Prostate gland (tissue), 2 donors: Measurements from ENCODE around the gene CFD. TPM values are rescaled to one million over a fixed set of nuclear protein-coding genes. Genes with fewer than 3 reads are reported as not detected.
"Not testable (repeated sequence)": the region's sequence is repeated elsewhere in the genome, so short reads cannot be mapped to it uniquely, and the experiment has no call there.

ENCODE experiments used
- DNase-seq: peaks from one replicate; pipeline ENCODE4 v3.0.0-alpha.2; 2019; ENCODE audit warnings: low spot score
- H3K27ac ChIP-seq, 2 donors: fragments of 200-600 bp; sonication (generic); 2 replicates each; pipeline ENCODE4 v1.5.1; 2017 to 2019
- H3K27me3 ChIP-seq: fragments of 200-600 bp; sonication (generic); replicated peaks from 2 replicates; pipeline ENCODE4 v1.5.1; 2019; ENCODE audit not compliant: insufficient read depth
- H3K36me3 ChIP-seq, 2 donors: fragments of 200-600 bp; sonication (generic); 1 replicate in 1 of 2; 2 replicates in 1 of 2; pipeline versions ENCODE4 v1.5.1 to v1.8.1; 2017 to 2019
- H3K4me1 ChIP-seq: fragments of 200-600 bp; sonication (generic); replicated peaks from 2 replicates; pipeline ENCODE4 v1.5.1; 2019
- H3K4me3 ChIP-seq, 2 donors: fragments of 200-600 bp; sonication (generic); 2 replicates each; pipeline ENCODE4 v1.5.1; 2017 to 2019
- H3K9me3 ChIP-seq: fragments of 200-600 bp; sonication (generic); 2 replicates; pipeline ENCODE4 v1.5.1; 2017
- POLR2A ChIP-seq: fragments of 450-650 bp; IDR thresholded peaks from one replicate; pipeline ENCODE4 v1.6.1; 2016; ENCODE audit warnings: antibody characterized with exemption, mild to moderate bottlenecking
- POLR2AphosphoS5 ChIP-seq: sonication (generic); formaldehyde crosslinking; IDR thresholded peaks from one replicate; pipeline ENCODE4 v1.6.1; 2017; ENCODE audit warnings: antibody characterized with exemption
- WGBS: methylation state at CpG from one replicate; pipeline ENCODE4 v1.1.5; 2018; 5-methylcytosine and 5-hydroxymethylcytosine counted together
- intact Hi-C: fragments of 100-400 bp; cut with DNase I; formaldehyde crosslinking; loops from one replicate; pipeline ENCODE4 v1.14.2; 2022
- total RNA-seq, 2 donors: library from RNA; depleted of rRNA; stranded (reverse); fragments of >200 nt; gene quantifications; one replicate each; pipeline ENCODE4 v1.1.0, GENCODE V29; 2016
- TF ChIP-seq, protein P1 (sequence below), 4 experiments: fragments of 200-600 bp in 2 of 4; fragments of 450-650 bp in 2 of 4; sonication (generic) in 2 of 4; IDR thresholded peaks; 1 replicate in 3 of 4; 2 replicates in 1 of 4; pipeline ENCODE4 v1.5.1; 2016 to 2019; ENCODE audit warnings: antibody characterized with exemption in 4 of 4, mild to moderate bottlenecking in 2 of 4, moderate library complexity in 2 of 4

The CFD gene
- total RNA-seq, 2 donors from 2014 or later = 92.2 to 167 TPM

DNA sequence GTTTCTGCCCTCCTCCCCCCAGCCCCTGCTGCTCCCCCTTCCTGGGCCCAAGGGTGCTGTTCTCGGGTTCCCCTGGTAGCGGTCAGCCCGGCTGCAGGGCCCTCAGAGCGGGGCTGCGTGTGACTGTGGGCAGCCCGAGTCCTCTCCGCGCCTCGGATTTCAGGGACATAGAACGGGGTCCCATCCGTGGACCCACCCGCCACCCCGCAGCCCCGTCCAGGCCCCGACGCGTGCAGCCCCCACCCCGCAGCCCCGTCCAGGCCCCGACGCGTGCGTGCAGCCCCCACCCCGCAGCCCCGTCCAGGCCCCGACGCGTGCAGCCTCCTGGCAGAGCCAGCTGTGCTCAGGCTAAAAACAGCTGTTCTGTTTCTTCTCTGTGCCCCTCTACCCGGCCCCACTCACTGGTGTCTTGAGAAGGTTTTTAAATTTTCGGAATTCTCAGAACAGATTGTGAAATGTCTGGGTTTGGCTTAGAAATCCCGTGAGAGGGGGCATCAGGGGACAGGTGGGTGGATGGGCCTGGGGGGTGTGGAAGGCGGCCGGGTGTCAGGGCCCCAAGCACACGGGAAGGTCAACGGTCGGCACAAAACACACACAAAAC, 24.2 kb upstream of the CFD start:
- intact Hi-C loops = no loop called here
- 60% methylated on average over 36 of the region's 36 CpGs for WGBS
- no peak for DNase-seq

DNA sequence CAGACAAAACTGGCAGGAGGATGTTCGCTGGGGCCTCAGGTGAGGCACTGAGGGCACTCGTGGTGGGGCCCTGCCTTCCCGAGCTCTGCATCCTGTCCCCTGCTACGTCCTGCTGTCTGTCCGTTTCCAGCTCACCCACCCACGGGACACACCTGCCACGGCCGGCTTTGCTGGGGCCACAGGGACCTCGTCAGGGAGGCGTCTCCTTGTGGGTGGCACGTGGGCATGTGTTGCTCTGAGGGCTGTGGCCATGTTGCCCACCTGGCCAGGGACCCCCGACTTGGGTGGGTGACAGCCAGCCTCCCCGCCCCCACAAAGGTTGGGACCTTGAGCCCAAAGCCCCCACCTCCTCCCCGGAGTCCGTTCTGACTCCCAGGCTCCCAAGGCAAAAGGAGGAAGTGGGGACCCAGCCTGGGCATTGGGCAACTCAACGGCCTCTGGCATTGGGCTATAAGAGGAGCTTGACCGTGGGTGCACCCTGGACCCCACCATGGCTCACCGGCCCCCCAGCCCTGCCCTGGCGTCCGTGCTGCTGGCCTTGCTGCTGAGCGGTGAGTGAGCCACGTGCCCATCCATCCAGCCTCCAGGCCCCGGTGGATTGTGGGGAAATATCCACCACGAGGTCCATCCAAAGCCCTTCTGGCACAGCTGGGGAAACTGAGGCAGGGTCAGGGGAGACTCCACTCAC, 18.8 kb upstream of the CFD start, which contains the start of gene PRTN3:
Gene PRTN3, plus strand, starts transcription at position 481 of the 688 bp plus-strand sequence. Its CDS starts 10 bp downstream, at position 491.
- Histone ChIP-seq H3K27ac (no peak within 1 kb of the TSS), H3K9me3 (no peaks in the 10 kb centered on the region), H3K4me1 (no peaks in the 10 kb centered on the region), H3K27me3 (peaks cover 10% of the 10 kb centered on the region), H3K4me3 (no peak within 1 kb of the TSS), H3K36me3 (no peaks in the 10 kb centered on the region)
- TF ChIP-seq, protein P1, sequence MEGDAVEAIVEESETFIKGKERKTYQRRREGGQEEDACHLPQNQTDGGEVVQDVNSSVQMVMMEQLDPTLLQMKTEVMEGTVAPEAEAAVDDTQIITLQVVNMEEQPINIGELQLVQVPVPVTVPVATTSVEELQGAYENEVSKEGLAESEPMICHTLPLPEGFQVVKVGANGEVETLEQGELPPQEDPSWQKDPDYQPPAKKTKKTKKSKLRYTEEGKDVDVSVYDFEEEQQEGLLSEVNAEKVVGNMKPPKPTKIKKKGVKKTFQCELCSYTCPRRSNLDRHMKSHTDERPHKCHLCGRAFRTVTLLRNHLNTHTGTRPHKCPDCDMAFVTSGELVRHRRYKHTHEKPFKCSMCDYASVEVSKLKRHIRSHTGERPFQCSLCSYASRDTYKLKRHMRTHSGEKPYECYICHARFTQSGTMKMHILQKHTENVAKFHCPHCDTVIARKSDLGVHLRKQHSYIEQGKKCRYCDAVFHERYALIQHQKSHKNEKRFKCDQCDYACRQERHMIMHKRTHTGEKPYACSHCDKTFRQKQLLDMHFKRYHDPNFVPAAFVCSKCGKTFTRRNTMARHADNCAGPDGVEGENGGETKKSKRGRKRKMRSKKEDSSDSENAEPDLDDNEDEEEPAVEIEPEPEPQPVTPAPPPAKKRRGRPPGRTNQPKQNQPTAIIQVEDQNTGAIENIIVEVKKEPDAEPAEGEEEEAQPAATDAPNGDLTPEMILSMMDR (IDR thresholded peaks at IDR 0.05) = no peak
- TF ChIP-seq POLR2AphosphoS5 (no peak), POLR2A (no peak)
- DNase-seq = no peak
- 76% methylated on average over 24 of the region's 24 CpGs for WGBS
- intact Hi-C loops = no loop called here

More for the DNA sequence above, 24.2 kb upstream of the CFD start:
- Histone ChIP-seq H3K27ac (no peak overlapping the region), H3K27me3 (peaks cover 3% of the 10 kb centered on the region), H3K9me3 (no peaks in the 10 kb centered on the region), H3K4me3 (no peak overlapping the region), H3K4me1 (no peaks in the 10 kb centered on the region), H3K36me3 (no peaks in the 10 kb centered on the region)
- TF ChIP-seq, protein P1 (IDR thresholded peaks at IDR 0.05) = no peak
- no peak for TF ChIP-seq POLR2A
- no peak for TF ChIP-seq POLR2AphosphoS5

DNA sequence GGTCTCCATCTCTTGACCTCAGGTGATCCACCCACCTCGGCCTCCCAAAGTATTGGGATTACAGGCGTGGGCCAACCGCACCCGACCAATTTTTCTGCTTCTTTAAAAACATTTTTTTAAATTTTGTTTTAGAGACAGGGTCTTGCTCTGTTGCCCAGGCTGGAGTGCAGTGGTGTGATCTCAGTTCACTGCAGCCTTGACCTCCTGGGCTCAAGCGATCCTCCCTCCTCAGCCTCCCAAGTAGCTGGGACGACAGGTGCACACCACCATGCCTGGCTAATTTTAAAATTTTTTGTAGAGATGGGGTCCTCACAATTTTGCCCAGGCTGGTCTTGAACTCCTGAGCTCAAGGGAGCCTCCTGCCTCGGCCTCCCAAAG, 16.7 kb upstream of the CFD start:
- H3K27me3 ChIP-seq, H3K36me3 ChIP-seq, intact Hi-C loops, H3K4me1 ChIP-seq, DNase-seq, H3K27ac ChIP-seq, H3K9me3 ChIP-seq, H3K4me3 ChIP-seq: not testable (repeated sequence)
- WGBS = 84% methylated on average over 7 of the region's 7 CpGs

DNA sequence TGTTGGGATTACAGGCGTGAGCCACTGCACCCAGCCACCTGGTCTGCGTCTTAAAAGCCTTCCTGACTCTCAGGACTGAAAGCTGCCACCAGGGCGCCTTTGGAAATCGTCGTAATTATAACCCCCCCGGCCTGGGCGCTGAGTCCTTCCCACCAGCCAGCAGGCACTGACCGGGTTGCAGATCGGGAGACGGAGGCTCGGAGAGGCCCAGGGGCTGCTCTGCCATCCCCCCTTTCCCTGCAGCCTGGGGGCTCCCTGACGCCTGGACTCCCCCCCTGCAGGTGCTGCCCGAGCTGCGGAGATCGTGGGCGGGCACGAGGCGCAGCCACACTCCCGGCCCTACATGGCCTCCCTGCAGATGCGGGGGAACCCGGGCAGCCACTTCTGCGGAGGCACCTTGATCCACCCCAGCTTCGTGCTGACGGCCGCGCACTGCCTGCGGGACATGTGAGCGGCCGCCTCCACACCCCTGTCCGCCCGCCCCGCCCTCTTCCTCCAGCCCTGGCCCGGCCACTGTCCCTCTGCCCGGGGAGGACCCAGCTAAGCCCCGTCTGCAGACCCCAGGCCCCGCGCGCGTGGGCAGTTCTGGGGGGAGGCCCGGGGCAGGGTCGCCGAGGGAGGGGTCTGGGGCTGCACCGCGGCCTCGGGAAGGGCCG, 16.2 kb upstream of the CFD start:
- WGBS = 5% methylated on average over 34 of the region's 46 CpGs
- no peak for DNase-seq
- TF ChIP-seq, protein P1 (IDR thresholded peaks at IDR 0.05) = peak in 1 of 4 experiments; percentile 17
- TF ChIP-seq POLR2AphosphoS5 = no peak
- H3K4me3 ChIP-seq = peak overlapping the region; percentile 3 to 21
- H3K4me1 ChIP-seq = no peaks in the 10 kb centered on the region
- intact Hi-C loops = no loop called here
- no peak overlapping the region for H3K27ac ChIP-seq
- peaks cover 7% of the 10 kb centered on the region for H3K27me3 ChIP-seq
- H3K9me3 ChIP-seq = no peaks in the 10 kb centered on the region
- H3K36me3 ChIP-seq = no peaks in the 10 kb centered on the region

DNA sequence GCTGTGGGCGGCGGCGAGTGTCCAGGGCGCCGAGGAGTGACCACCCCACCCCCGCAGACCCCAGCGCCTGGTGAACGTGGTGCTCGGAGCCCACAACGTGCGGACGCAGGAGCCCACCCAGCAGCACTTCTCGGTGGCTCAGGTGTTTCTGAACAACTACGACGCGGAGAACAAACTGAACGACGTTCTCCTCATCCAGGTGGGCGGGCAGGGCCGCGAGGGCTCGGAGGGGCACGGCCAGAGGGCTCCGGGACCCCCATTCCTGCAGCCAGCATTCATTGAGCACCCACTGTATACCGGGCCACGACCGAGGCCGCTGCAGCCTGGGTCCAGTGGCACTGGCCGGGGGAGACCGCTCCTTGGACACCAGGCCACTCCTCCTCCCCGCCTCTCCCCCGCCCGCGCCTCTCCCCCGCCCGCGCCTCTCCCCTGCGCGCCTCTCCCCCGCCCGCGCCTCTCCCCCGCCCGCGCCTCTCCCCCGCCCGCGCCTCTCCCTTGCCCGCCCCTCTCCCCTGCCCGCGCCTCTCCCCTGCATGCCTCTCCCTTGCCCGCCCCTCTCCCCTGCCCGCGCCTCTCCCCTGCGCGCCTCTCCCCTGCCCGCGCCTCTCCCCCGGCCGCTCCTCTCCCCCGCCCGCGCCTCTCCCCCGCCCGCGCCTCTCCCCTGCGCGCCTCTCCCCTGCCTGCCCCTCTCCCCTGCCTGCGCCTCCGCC, 15.5 kb upstream of the CFD start:
- WGBS = 33% methylated on average over 20 of the region's 70 CpGs
- no peak for TF ChIP-seq POLR2A
- no peak for TF ChIP-seq POLR2AphosphoS5
- TF ChIP-seq, protein P1 (IDR thresholded peaks at IDR 0.05) = no peak
- no peak for DNase-seq
- intact Hi-C loops = no loop called here
- Histone ChIP-seq H3K36me3 (no peaks in the 10 kb centered on the region), H3K9me3 (no peaks in the 10 kb centered on the region), H3K27ac (no peak overlapping the region), H3K4me1 (no peaks in the 10 kb centered on the region), H3K4me3 (peak overlapping the region; percentile 3 to 21), H3K27me3 (peaks cover 7% of the 10 kb centered on the region)
